GM12864 (cell line): Measurements from ENCODE around the gene EP400.

Source experiments
- DNase-seq: peaks from one replicate; pipeline ENCODE4 v3.0.0-alpha.2; 2011; ENCODE audit warnings: low read depth
- H3K4me3 ChIP-seq: 2 replicates; pipeline ENCODE4 v1.5.1; 2011; ENCODE audit warnings: mild to moderate bottlenecking, low read depth, low read length, control low read depth
- CTCF ChIP-seq: IDR thresholded peaks from 2 replicates; pipeline ENCODE4 v1.5.1; 2011; ENCODE audit warnings: low read depth, mild to moderate bottlenecking, moderate library complexity, low read length, control low read depth, inconsistent platforms; ENCODE audit errors: missing control alignments

Gene EP400

DNA sequence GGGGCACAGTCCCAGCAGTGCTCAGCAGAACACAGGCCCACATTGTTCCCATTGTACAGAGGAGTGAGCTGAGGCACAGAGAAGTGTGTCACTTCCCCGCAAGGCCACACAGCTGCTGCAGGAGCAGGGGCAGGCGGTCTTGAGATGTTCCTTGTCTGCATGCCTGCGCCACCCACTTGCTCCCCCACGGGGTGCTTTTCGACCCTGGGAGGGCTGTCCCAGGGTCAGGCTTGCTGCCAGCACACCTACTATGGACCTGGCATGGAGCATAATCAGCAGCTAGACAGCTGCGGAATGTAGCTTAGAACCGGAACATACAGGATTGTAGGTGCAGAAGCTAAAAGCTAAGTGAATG is 7.8 kb upstream of the EP400 start:
- H3K4me3 ChIP-seq: no peak overlapping the region
- DNase-seq: no peak
- no peak for TF ChIP-seq CTCF

- H3K4me3 ChIP-seq: no peak overlapping the region
- no peak for TF ChIP-seq CTCF
- DNase-seq: no peak
Measured at GRCh38 chr12:131942671-131943070, 7.1 kb upstream of the EP400 start.

- TF ChIP-seq CTCF: no peak
- DNase-seq: no peak
- H3K4me3 ChIP-seq: no peak overlapping the region
Measured at GRCh38 chr12:131943389-131943788, 6.4 kb upstream of the EP400 start.

- no peak overlapping the region for H3K4me3 ChIP-seq
- DNase-seq: no peak
- TF ChIP-seq CTCF: no peak
Measured at GRCh38 chr12:131943876-131944275, 5.9 kb upstream of the EP400 start.

DNA sequence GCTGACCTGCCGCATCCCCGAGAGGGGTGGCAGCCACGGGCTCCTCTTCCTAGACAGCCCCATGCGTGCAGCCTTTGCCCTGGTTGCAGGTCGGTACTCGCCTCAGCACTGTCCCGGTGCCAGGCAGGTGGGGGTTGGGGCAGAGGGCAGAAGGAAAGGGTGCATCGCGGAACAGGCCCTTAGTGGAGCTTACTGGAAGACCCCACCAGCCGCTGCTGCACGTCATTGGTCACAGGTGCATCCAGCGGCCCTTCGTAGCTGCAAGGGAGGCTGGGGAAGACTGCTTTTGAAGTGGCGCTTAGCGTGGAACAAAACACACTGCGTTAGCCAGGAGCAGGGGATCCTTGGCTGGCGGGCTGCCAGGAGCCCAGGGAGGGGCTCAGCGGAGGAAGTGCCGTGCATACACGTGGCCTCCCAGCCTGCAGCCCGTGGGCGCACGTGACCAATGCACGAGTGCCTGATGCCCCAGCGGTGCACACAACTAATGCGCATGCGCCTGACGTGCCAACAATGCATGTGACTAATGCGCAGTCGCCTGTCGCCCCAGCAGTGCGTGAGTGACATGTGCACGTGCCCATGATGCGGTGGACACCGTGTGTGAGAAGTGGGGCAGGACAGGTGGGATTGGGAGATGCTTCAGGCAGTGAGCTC is 5.0 kb upstream of the EP400 start:
- H3K4me3 ChIP-seq: no peak overlapping the region
- no peak for TF ChIP-seq CTCF
- DNase-seq: no peak

- TF ChIP-seq CTCF: no peak
- H3K4me3 ChIP-seq: no peak overlapping the region
- no peak for DNase-seq
Measured at GRCh38 chr12:131946757-131947156, 3.0 kb upstream of the EP400 start.

GRCh38 chr12:131947482-131948027 is 2.2 kb upstream of the EP400 start:
- no peak for DNase-seq
- no peak for TF ChIP-seq CTCF
- H3K4me3 ChIP-seq: no peak overlapping the region
